Measurements from ENCODE around the gene STK38.

GRCh38 chr6:36504982-36505381 lies 42.3 kb downstream of the STK38 start:
- no peak for TF ChIP-seq POLR2A (IDR thresholded peaks at IDR 0.05; ENCODE audit: low read depth, low read length)
- TF ChIP-seq, protein P1, sequence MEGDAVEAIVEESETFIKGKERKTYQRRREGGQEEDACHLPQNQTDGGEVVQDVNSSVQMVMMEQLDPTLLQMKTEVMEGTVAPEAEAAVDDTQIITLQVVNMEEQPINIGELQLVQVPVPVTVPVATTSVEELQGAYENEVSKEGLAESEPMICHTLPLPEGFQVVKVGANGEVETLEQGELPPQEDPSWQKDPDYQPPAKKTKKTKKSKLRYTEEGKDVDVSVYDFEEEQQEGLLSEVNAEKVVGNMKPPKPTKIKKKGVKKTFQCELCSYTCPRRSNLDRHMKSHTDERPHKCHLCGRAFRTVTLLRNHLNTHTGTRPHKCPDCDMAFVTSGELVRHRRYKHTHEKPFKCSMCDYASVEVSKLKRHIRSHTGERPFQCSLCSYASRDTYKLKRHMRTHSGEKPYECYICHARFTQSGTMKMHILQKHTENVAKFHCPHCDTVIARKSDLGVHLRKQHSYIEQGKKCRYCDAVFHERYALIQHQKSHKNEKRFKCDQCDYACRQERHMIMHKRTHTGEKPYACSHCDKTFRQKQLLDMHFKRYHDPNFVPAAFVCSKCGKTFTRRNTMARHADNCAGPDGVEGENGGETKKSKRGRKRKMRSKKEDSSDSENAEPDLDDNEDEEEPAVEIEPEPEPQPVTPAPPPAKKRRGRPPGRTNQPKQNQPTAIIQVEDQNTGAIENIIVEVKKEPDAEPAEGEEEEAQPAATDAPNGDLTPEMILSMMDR (conservative IDR thresholded peaks at IDR 0.05; ENCODE audit: low read depth, low read length), result no peak
- TF ChIP-seq SMC3 (IDR thresholded peaks at IDR 0.05; ENCODE audit: low read depth, low read length), result no peak
- TF ChIP-seq CEBPB (IDR thresholded peaks at IDR 0.05; ENCODE audit: low read depth, low read length), result peak; percentile 37; the same call in 1 of the 2 replicates
